ENCODE measurements around the gene GMCL2. TPM values are rescaled to one million over a fixed set of nuclear protein-coding genes. Genes with fewer than 3 reads are reported as not detected.
"Not testable (repeated sequence)": the region's sequence is repeated elsewhere in the genome, so short reads cannot be mapped to it uniquely, and the experiment has no call there.

GMCL2 gene
- total RNA-seq, 2 donors from 2014 or later: not detected

- ATAC-seq (no peak), DNase-seq (no peak)
- intact Hi-C loops (cut with DNase I): no loop called here
These were observed 22.3 kb upstream of the GMCL2 start for GRCh38 chr5:178209334-178210072.

GRCh38 chr5:178208540-178209227 is 21.5 kb upstream of the GMCL2 start:
- peak; percentile 9 for DNase-seq
- no peak for ATAC-seq
- intact Hi-C loops (cut with DNase I): no loop called here

GRCh38 chr5:178207917-178208280 is 20.7 kb upstream of the GMCL2 start:
- DNase-seq (no peak), ATAC-seq (no peak)
- intact Hi-C loops (cut with DNase I): no loop called here

- DNase-seq: peak; percentile 13
These were observed 20.2 kb upstream of the GMCL2 start for GRCh38 chr5:178207183-178207916.

GRCh38 chr5:178206166-178207101 is 19.3 kb upstream of the GMCL2 start:
- peak; percentile 27 for DNase-seq
- intact Hi-C loops (cut with DNase I): no loop called here
- ATAC-seq: no peak

More at GRCh38 chr5:178207183-178207916, 20.2 kb upstream of the GMCL2 start:
- intact Hi-C loops (cut with DNase I): no loop called here
- ATAC-seq: peak in 1 of 2 donors; percentile 1

GRCh38 chr5:178205749-178206047 is 18.5 kb upstream of the GMCL2 start:
- DNase-seq (no peak), ATAC-seq (no peak)
- intact Hi-C loops (cut with DNase I): no loop called here

- DNase-seq (peak; percentile 84), ATAC-seq (peak; percentile 68 to 78)
- intact Hi-C loops (cut with DNase I): no loop called here
These were observed 18.0 kb upstream of the GMCL2 start for GRCh38 chr5:178204935-178205748.

- DNase-seq (peak; percentile 96), ATAC-seq (peak; percentile 91 to 95)
- intact Hi-C loops (cut with DNase I): no loop called here
These were observed 17.2 kb upstream of the GMCL2 start, which contains the start of gene HNRNPAB for GRCh38 chr5:178204182-178204934. TSS of gene HNRNPAB (plus strand) at chr5:178204533. CDS start at chr5:178204838, 305 bp downstream.

GRCh38 chr5:178203670-178204181 is 16.6 kb upstream of the GMCL2 start:
- ATAC-seq (peak in 1 of 2 donors; percentile 5), DNase-seq (no peak)
- intact Hi-C loops (cut with DNase I): no loop called here

- DNase-seq (no peak), ATAC-seq (no peak)
- intact Hi-C loops (cut with DNase I): no loop called here
These were observed 15.4 kb upstream of the GMCL2 start for GRCh38 chr5:178202541-178202940.

- DNase-seq (no peak), ATAC-seq (no peak)
- intact Hi-C loops (cut with DNase I): no loop called here
These were observed 14.7 kb upstream of the GMCL2 start for GRCh38 chr5:178201927-178202235.

- no peak for ATAC-seq
- intact Hi-C loops (cut with DNase I): no loop called here
- DNase-seq: no peak
These were observed 14.2 kb upstream of the GMCL2 start for GRCh38 chr5:178201221-178201926.

GRCh38 chr5:178199581-178200434 is 12.6 kb upstream of the GMCL2 start:
- DNase-seq (no peak), ATAC-seq (no peak)
- intact Hi-C loops (cut with DNase I): no loop called here

- no peak for DNase-seq
- intact Hi-C loops (cut with DNase I): no loop called here
- ATAC-seq: no peak
These were observed 11.5 kb upstream of the GMCL2 start for GRCh38 chr5:178198706-178199105.

GRCh38 chr5:178198151-178198550 is 11.0 kb upstream of the GMCL2 start:
- ATAC-seq; intact Hi-C loops (cut with DNase I); DNase-seq: not testable (repeated sequence)

- no peak for ATAC-seq
- intact Hi-C loops (cut with DNase I): no loop called here
- DNase-seq: no peak
These were observed 9.8 kb upstream of the GMCL2 start for GRCh38 chr5:178196986-178197385.

Measured in left cardiac atrium (tissue), 4 donors.